Measurements from ENCODE around the gene CORO1C. TPM values are rescaled to one million over a fixed set of nuclear protein-coding genes. Genes with fewer than 3 reads are reported as not detected.

Gene CORO1C
- polyA plus RNA-seq, 1 donor from 2014 or later, result 123 TPM

GRCh38 chr12:108770269-108770829 is 39.0 kb upstream of the CORO1C start:
- Histone ChIP-seq H3K36me3 (ENCODE audit: insufficient read depth, low read length) (no peaks in the 10 kb centered on the region), H4K20me1 (ENCODE audit: insufficient read depth) (no peaks in the 10 kb centered on the region), H3K27me3 (ENCODE audit: insufficient read depth, low read depth, low read length) (no peaks in the 10 kb centered on the region), H3K9me3 (ENCODE audit: low read length) (no peaks in the 10 kb centered on the region), H2AFZ (ENCODE audit: low read depth, low read length) (no peak overlapping the region), H3K4me2 (ENCODE audit: low read length) (no peak overlapping the region), H3K79me2 (replicated peaks; ENCODE audit: insufficient read depth, low read length) (no peaks in the 10 kb centered on the region), H3F3A (ENCODE audit: insufficient read depth, low read length, poor library complexity, severe bottlenecking) (no peaks in the 10 kb centered on the region), H3K9me2 (ENCODE audit: insufficient read depth, low read length) (no peaks in the 10 kb centered on the region), H3K9ac (ENCODE audit: low read length) (no peak overlapping the region), H3K4me3 (ENCODE audit: low read length) (no peak overlapping the region), H3K27ac (ENCODE audit: low read length) (no peak overlapping the region)
- no peak for TF ChIP-seq SMC3 (conservative IDR thresholded peaks at IDR 0.05; ENCODE audit: poor library complexity)
- no peak for TF ChIP-seq TAF1 (IDR thresholded peaks at IDR 0.05; ENCODE audit: low read depth)
- no peak for TF ChIP-seq EZH2 (IDR thresholded peaks at IDR 0.05; ENCODE audit: borderline replicate concordance, insufficient read depth, low read length, poor library complexity, severe bottlenecking)
- no peak for TF ChIP-seq CTCF (IDR thresholded peaks at IDR 0.05; ENCODE audit: poor library complexity, severe bottlenecking)
- no peak for TF ChIP-seq MXI1 (conservative IDR thresholded peaks at IDR 0.05; ENCODE audit: poor library complexity, severe bottlenecking)
- TF ChIP-seq EP300 (conservative IDR thresholded peaks at IDR 0.05; ENCODE audit: poor library complexity, severe bottlenecking), result no peak
- TF ChIP-seq POLR2AphosphoS5 (IDR thresholded peaks at IDR 0.05), result no peak
- no peak for TF ChIP-seq RAD21 (conservative IDR thresholded peaks at IDR 0.05)
- no peak for TF ChIP-seq REST (IDR thresholded peaks at IDR 0.05; ENCODE audit: borderline replicate concordance)

DNA sequence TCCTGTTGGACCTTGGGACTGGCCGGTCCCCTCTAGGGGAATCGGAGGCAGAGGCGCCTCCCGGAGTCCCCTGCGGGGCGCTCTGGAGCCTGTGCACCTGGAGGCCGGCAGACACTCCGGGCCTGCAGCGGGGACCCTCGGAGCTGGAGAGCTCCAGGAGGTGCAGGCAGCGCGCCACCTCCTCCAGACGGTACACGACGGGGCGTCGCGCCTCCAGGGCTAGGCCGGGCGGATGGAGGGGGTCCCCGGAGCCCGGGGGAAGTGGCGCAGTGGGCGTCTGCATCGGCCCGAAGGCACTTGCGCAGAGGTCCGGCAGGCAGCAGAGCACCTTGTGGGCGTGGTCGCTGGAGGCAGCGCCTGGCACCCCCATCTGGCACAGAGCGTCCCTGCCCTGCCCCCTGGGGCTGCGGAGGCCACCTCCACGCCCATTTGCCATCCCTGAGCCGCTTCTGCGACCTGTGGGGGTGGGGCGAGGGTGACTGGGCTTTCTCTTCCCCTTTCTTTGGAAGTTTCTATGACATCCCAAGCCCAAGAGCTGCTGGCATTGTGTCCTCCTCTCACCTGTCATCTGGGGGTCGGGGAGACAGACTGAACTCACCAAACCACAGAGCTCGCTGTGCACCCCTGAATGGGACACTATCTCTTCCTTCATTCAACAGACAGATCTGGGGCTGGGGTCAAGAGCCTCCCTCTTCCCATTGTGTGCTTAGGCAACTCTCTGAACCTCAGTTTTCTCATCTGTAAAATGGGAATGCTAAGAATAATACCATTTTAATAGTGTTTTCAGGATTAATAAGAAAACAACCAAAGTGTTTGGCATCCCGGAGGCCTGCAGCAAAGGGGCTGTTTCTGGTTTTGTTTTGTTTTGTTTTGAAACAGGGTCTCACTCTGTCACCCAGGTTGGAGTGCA is 37.5 kb upstream of the CORO1C start:
- no peak for TF ChIP-seq POLR2AphosphoS5 (IDR thresholded peaks at IDR 0.05)
- no peak for TF ChIP-seq RAD21 (conservative IDR thresholded peaks at IDR 0.05)
- TF ChIP-seq EZH2 (IDR thresholded peaks at IDR 0.05; ENCODE audit: borderline replicate concordance, insufficient read depth, low read length, poor library complexity, severe bottlenecking), result no peak
- TF ChIP-seq REST (IDR thresholded peaks at IDR 0.05; ENCODE audit: borderline replicate concordance), result no peak
- no peak for TF ChIP-seq MXI1 (conservative IDR thresholded peaks at IDR 0.05; ENCODE audit: poor library complexity, severe bottlenecking)
- TF ChIP-seq SMC3 (conservative IDR thresholded peaks at IDR 0.05; ENCODE audit: poor library complexity), result no peak
- no peak for TF ChIP-seq TAF1 (IDR thresholded peaks at IDR 0.05; ENCODE audit: low read depth)
- TF ChIP-seq EP300 (conservative IDR thresholded peaks at IDR 0.05; ENCODE audit: poor library complexity, severe bottlenecking), result no peak
- no peak for TF ChIP-seq CTCF (IDR thresholded peaks at IDR 0.05; ENCODE audit: poor library complexity, severe bottlenecking)
- H3F3A ChIP-seq (ENCODE audit: insufficient read depth, low read length, poor library complexity, severe bottlenecking), result no peaks in the 10 kb centered on the region
- no peak overlapping the region for H2AFZ ChIP-seq (ENCODE audit: low read depth, low read length)

More for the DNA sequence above, 37.5 kb upstream of the CORO1C start:
- Histone ChIP-seq H4K20me1 (ENCODE audit: insufficient read depth) (no peaks in the 10 kb centered on the region), H3K79me2 (replicated peaks; ENCODE audit: insufficient read depth, low read length) (no peaks in the 10 kb centered on the region), H3K27me3 (ENCODE audit: insufficient read depth, low read depth, low read length) (no peaks in the 10 kb centered on the region), H3K4me2 (ENCODE audit: low read length) (no peak overlapping the region), H3K36me3 (ENCODE audit: insufficient read depth, low read length) (no peaks in the 10 kb centered on the region), H3K9ac (ENCODE audit: low read length) (no peak overlapping the region), H3K4me3 (ENCODE audit: low read length) (no peak overlapping the region), H3K27ac (ENCODE audit: low read length) (no peak overlapping the region), H3K9me3 (ENCODE audit: low read length) (no peaks in the 10 kb centered on the region), H3K9me2 (ENCODE audit: insufficient read depth, low read length) (no peaks in the 10 kb centered on the region)
